HL-60 (cell line): ENCODE measurements around the gene EXOSC2.

Source experiments
- DNase-seq, 2 experiments: peaks; one replicate each; pipeline ENCODE4 v3.0.0-alpha.2; 2010 to 2020; ENCODE audit warnings: low read depth in 1 of 2, low spot score in 1 of 2
- H3K27ac ChIP-seq: fragments of 250-450 bp; sonication (Bioruptor Pico); replicated peaks from 2 replicates; pipeline ENCODE4 v1.5.1; 2020; ENCODE audit warnings: mild to moderate bottlenecking, moderate library complexity
- H3K27me3 ChIP-seq: fragments of 250-450 bp; sonication (Bioruptor Pico); 2 replicates; pipeline ENCODE4 v1.5.1; 2021; ENCODE audit warnings: mild to moderate bottlenecking, moderate library complexity; ENCODE audit not compliant: insufficient read depth, poor library complexity, severe bottlenecking
- H3K4me3 ChIP-seq: replicated peaks from 2 replicates; pipeline ENCODE4 v1.5.1; 2011; ENCODE audit warnings: mild to moderate bottlenecking, control low read depth, low read length; ENCODE audit not compliant: insufficient read depth
- CTCF ChIP-seq: IDR thresholded peaks from one replicate; pipeline ENCODE4 v1.5.1; 2011; ENCODE audit warnings: low read length, control low read depth, inconsistent platforms; ENCODE audit not compliant: insufficient read depth
- GABPA ChIP-seq: IDR thresholded peaks from 2 replicates; pipeline ENCODE4 v1.6.1; 2012; ENCODE audit warnings: low read depth
- POLR2AphosphoS5 ChIP-seq: IDR thresholded peaks from 2 replicates; pipeline ENCODE4 v1.6.1; 2012; ENCODE audit warnings: low read depth
- REST ChIP-seq: IDR thresholded peaks from 2 replicates; pipeline ENCODE4 v1.6.1; 2012; ENCODE audit warnings: low read depth; ENCODE audit not compliant: insufficient replicate concordance
- SPI1 ChIP-seq: IDR thresholded peaks from 2 replicates; pipeline ENCODE4 v1.6.1; 2012; ENCODE audit warnings: low read depth, mild to moderate bottlenecking, borderline replicate concordance

EXOSC2 gene

GRCh38 chr9:130667120-130667435 lies 26.5 kb upstream of the EXOSC2 start:
- H3K27ac ChIP-seq: no peak overlapping the region
- H3K4me3 ChIP-seq: no peak overlapping the region
- TF ChIP-seq CTCF (no peak), REST (no peak), GABPA (no peak), SPI1 (no peak), POLR2AphosphoS5 (no peak)
- DNase-seq: no peak
- peaks cover 57% of the 10 kb centered on the region for H3K27me3 ChIP-seq

- Histone ChIP-seq H3K27me3 (peaks cover 46% of the 10 kb centered on the region), H3K4me3 (no peak overlapping the region), H3K27ac (no peak overlapping the region)
- TF ChIP-seq GABPA (no peak), POLR2AphosphoS5 (no peak), REST (no peak), CTCF (no peak), SPI1 (no peak)
- no peak for DNase-seq
These were observed 25.4 kb upstream of the EXOSC2 start for GRCh38 chr9:130668196-130668595.

- no peak for TF ChIP-seq CTCF
- TF ChIP-seq GABPA: no peak
- TF ChIP-seq POLR2AphosphoS5: no peak
- TF ChIP-seq SPI1: no peak
- no peak for TF ChIP-seq REST
- no peak for DNase-seq
- Histone ChIP-seq H3K4me3 (no peak overlapping the region), H3K27me3 (peaks cover 42% of the 10 kb centered on the region), H3K27ac (no peak overlapping the region)
These were observed 24.9 kb upstream of the EXOSC2 start for GRCh38 chr9:130668659-130669058.
